Measurements from ENCODE around the gene TMEM250. TPM values are rescaled to one million over a fixed set of nuclear protein-coding genes. Genes with fewer than 3 reads are reported as not detected.

TMEM250 gene
- total and polyA plus RNA-seq, 2 of the 4 experiments (the other 2 are of a cell fraction): 14.0 to 17.5 TPM

DNA sequence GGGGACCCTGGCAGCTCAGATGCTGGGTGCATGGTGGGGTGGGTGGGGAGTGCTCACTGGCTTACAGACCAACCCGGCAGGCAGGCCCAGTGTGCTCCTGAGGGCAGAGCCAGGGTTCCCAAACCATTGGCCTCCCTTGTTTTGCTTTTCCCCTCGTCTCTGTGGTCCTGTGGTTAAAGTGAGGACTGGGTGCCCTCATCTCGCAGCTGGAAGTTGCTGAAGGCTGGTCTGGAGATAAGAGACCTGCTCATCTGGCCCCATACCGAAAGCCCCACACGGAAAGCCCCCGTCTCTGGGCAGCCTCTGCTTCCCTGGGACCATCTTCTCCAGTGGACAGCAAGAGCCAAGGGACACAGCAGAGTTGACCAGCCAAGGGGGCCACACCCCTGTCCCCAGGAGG is 13.8 kb downstream of the TMEM250 start:
- Histone ChIP-seq H3K27ac (ENCODE audit: insufficient read depth, low read length) (no peak overlapping the region), H4K91ac (ENCODE audit: insufficient read depth, low read depth, low read length) (no peak overlapping the region), H3K9me1 (ENCODE audit: insufficient read depth, low read length) (peaks cover 11% of the 10 kb centered on the region), H3K9me3 (ENCODE audit: control insufficient read depth, insufficient read depth, low read length) (no peaks in the 10 kb centered on the region), H2AFZ (replicated peaks; ENCODE audit: low read length, poor library complexity) (peak overlapping the region; percentile 61), H2AK9ac (replicated peaks; ENCODE audit: low read depth, low read length, poor library complexity) (no peak overlapping the region), H2AK5ac (ENCODE audit: low read depth, low read length) (no peak overlapping the region), H3K36me3 (ENCODE audit: control insufficient read depth, insufficient read depth, low read length) (no peaks in the 10 kb centered on the region), H3K79me1 (ENCODE audit: low read depth in 1 of 2, low read length in 2 of 2) (no peaks in the 10 kb centered on the region; a peak in 1 of 4 replicates), H2BK20ac (ENCODE audit: low read depth, low read length) (no peak overlapping the region), H3K23ac (ENCODE audit: low read depth, low read length) (no peak overlapping the region; the same call in 1 of the 2 replicates), H4K20me1 (ENCODE audit: insufficient read depth, low read length) (no peaks in the 10 kb centered on the region; the same call in 1 of the 2 replicates), H4K5ac (ENCODE audit: low read depth, low read length) (no peak overlapping the region; the same call in 1 of the 2 replicates), H3K4ac (ENCODE audit: low read depth, low read length) (0 out of 2 replicates have a peak overlapping the region, but pooled peaks have one; percentile 43), H2BK5ac (ENCODE audit: low read depth, low read length, poor library complexity, severe bottlenecking) (no peak overlapping the region), H2BK120ac (ENCODE audit: low read depth, low read length) (0 out of 2 replicates have a peak overlapping the region, but pooled peaks have one; percentile 32), H3K14ac (replicated peaks; ENCODE audit: low read depth, low read length) (no peak overlapping the region), H2BK15ac (ENCODE audit: low read depth, low read length) (no peak overlapping the region), H3K9ac (ENCODE audit: low read depth, low read length) (no peak overlapping the region), H3K4me1 (ENCODE audit: control insufficient read depth, insufficient read depth, low read length) (peaks cover 14% of the 10 kb centered on the region), H3K4me2 (ENCODE audit: low read depth, low read length) (no peak overlapping the region), H3K27me3 (ENCODE audit: control insufficient read depth, insufficient read depth, low read length) (no peaks in the 10 kb centered on the region), H3K56ac (ENCODE audit: extremely low read depth, insufficient read depth, low read length) (no peak overlapping the region), H3K4me3 (ENCODE audit: insufficient read depth, low read depth, low read length) (no peak overlapping the region), H4K8ac (ENCODE audit: low read depth in 2 of 2, low read length in 2 of 2) (no peak overlapping the region), H3K18ac (ENCODE audit: low read depth, low read length) (no peak overlapping the region; the same call in 1 of the 2 replicates)
- ATAC-seq (ENCODE audit: low read depth): no peak
- no peak for DNase-seq
- intact Hi-C loops (cut with micrococcal nuclease): loop anchor here (5.0 kb wide), 1 partner anchor 53 kb away; no protein-coding TSS in a partner anchor
- ChIA-PET CTCF (no interaction called here), POLR2A (ENCODE audit: unreplicated experiment) (no interaction called here)
- dilution Hi-C loops (cut with HindIII; ENCODE audit: low sequenced_read_pairs, unreplicated experiment): no loop called here
- in situ Hi-C loops (cut with MboI; ENCODE audit: low sequenced_read_pairs): no loop called here
- no peak for TF ChIP-seq SMC3 (IDR thresholded peaks at IDR 0.05; ENCODE audit: low read depth, low read length)
- TF ChIP-seq MAZ (IDR thresholded peaks at IDR 0.05; ENCODE audit: borderline replicate concordance, low read depth, low read length): no peak
- no peak for TF ChIP-seq NFE2L2 (IDR thresholded peaks at IDR 0.05; ENCODE audit: low read depth, low read length)
- TF ChIP-seq BHLHE40 (IDR thresholded peaks at IDR 0.05; ENCODE audit: low read depth, low read length): no peak
- TF ChIP-seq CHD1 (IDR thresholded peaks at IDR 0.05; ENCODE audit: low read depth, low read length): no peak
- no peak for TF ChIP-seq MAFK (IDR thresholded peaks at IDR 0.05; ENCODE audit: low read depth, low read length)
- no peak for TF ChIP-seq CEBPB (IDR thresholded peaks at IDR 0.05; ENCODE audit: low read depth, low read length)
- no peak for TF ChIP-seq POLR2A (IDR thresholded peaks at IDR 0.05; ENCODE audit: low read depth, low read length)
- TF ChIP-seq MXI1 (IDR thresholded peaks at IDR 0.05; ENCODE audit: borderline replicate concordance, low read depth, low read length): no peak
- no peak for TF ChIP-seq FOS (IDR thresholded peaks at IDR 0.05; ENCODE audit: low read depth, low read length)
- TF ChIP-seq, protein P1, sequence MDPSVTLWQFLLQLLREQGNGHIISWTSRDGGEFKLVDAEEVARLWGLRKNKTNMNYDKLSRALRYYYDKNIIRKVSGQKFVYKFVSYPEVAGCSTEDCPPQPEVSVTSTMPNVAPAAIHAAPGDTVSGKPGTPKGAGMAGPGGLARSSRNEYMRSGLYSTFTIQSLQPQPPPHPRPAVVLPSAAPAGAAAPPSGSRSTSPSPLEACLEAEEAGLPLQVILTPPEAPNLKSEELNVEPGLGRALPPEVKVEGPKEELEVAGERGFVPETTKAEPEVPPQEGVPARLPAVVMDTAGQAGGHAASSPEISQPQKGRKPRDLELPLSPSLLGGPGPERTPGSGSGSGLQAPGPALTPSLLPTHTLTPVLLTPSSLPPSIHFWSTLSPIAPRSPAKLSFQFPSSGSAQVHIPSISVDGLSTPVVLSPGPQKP (IDR thresholded peaks at IDR 0.05; ENCODE audit: borderline replicate concordance, low read depth, low read length): no peak
- TF ChIP-seq, protein P2, sequence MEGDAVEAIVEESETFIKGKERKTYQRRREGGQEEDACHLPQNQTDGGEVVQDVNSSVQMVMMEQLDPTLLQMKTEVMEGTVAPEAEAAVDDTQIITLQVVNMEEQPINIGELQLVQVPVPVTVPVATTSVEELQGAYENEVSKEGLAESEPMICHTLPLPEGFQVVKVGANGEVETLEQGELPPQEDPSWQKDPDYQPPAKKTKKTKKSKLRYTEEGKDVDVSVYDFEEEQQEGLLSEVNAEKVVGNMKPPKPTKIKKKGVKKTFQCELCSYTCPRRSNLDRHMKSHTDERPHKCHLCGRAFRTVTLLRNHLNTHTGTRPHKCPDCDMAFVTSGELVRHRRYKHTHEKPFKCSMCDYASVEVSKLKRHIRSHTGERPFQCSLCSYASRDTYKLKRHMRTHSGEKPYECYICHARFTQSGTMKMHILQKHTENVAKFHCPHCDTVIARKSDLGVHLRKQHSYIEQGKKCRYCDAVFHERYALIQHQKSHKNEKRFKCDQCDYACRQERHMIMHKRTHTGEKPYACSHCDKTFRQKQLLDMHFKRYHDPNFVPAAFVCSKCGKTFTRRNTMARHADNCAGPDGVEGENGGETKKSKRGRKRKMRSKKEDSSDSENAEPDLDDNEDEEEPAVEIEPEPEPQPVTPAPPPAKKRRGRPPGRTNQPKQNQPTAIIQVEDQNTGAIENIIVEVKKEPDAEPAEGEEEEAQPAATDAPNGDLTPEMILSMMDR (conservative IDR thresholded peaks at IDR 0.05; ENCODE audit: low read depth, low read length): no peak
- TF ChIP-seq RCOR1 (IDR thresholded peaks at IDR 0.05; ENCODE audit: insufficient replicate concordance, low read length): no peak
- TF ChIP-seq, protein P3, sequence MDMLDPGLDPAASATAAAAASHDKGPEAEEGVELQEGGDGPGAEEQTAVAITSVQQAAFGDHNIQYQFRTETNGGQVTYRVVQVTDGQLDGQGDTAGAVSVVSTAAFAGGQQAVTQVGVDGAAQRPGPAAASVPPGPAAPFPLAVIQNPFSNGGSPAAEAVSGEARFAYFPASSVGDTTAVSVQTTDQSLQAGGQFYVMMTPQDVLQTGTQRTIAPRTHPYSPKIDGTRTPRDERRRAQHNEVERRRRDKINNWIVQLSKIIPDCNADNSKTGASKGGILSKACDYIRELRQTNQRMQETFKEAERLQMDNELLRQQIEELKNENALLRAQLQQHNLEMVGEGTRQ (IDR thresholded peaks at IDR 0.05; ENCODE audit: low read depth, low read length): no peak
- no peak for TF ChIP-seq RFX5 (IDR thresholded peaks at IDR 0.05; ENCODE audit: low read depth, low read length)
- no TSS peak for BruUV-seq (replicated peaks)
- WGBS, 2 experiments (ENCODE audit: extremely low coverage in 2 of 2, insufficient read length in 1 of 2): 100% methylated on average over 1 of the region's 6 CpGs; no CpG with 5 or more reads in 1 of the 2 experiments

Data from IMR-90 (cell line).